HepG2 (cell line): ENCODE data around the gene IER5L. TPM values are rescaled to one million over a fixed set of nuclear protein-coding genes. Genes with fewer than 3 reads are reported as not detected.
A peak's percentile ranks its signal among the peaks of the same experiment; 100 is the strongest.

ENCODE experiments used
- AFF4 ChIP-seq: sonication (generic); formaldehyde crosslinking; IDR thresholded peaks from 2 replicates; pipeline ENCODE4 v1.4.0; 2020; ENCODE audit warnings: missing genetic modification reagents
- MED8 ChIP-seq: sonication (generic); formaldehyde crosslinking; IDR thresholded peaks from 2 replicates; pipeline ENCODE4 v1.8.1; 2023; ENCODE audit warnings: mild to moderate bottlenecking, missing genetic modification reagents; ENCODE audit not compliant: insufficient replicate concordance
- SIN3B ChIP-seq: fragments of 150-350 bp; IDR thresholded peaks from 2 replicates; pipeline ENCODE4 v1.6.1; 2014; ENCODE audit warnings: low read length
- SNAI1 ChIP-seq: sonication (generic); formaldehyde crosslinking; IDR thresholded peaks from 2 replicates; pipeline ENCODE4 v1.5.0; 2020; ENCODE audit warnings: mild to moderate bottlenecking, missing genetic modification reagents, borderline replicate concordance
- ZBTB44 ChIP-seq: sonication (generic); formaldehyde crosslinking; IDR thresholded peaks from 2 replicates; pipeline ENCODE4 v1.4.0; 2020; ENCODE audit warnings: missing genetic modification reagents
- ZFP41 ChIP-seq: sonication (generic); formaldehyde crosslinking; IDR thresholded peaks from 2 replicates; pipeline ENCODE4 v1.4.0; 2020; ENCODE audit warnings: mild to moderate bottlenecking, missing genetic modification reagents, borderline replicate concordance
- ZFP82 ChIP-seq: sonication (generic); formaldehyde crosslinking; IDR thresholded peaks from 2 replicates; pipeline ENCODE4 v1.5.1; 2020; ENCODE audit warnings: mild to moderate bottlenecking, missing genetic modification reagents, borderline replicate concordance
- ZNF24 ChIP-seq: fragments of 450-650 bp; IDR thresholded peaks from 2 replicates; pipeline ENCODE4 v1.6.1; 2017; ENCODE audit warnings: antibody characterized with exemption, mild to moderate bottlenecking
- ZNF34 ChIP-seq: sonication (generic); formaldehyde crosslinking; IDR thresholded peaks from 2 replicates; pipeline ENCODE4 v1.4.0; 2020; ENCODE audit warnings: mild to moderate bottlenecking, missing genetic modification reagents, borderline replicate concordance
- ZNF441 ChIP-seq: sonication (generic); formaldehyde crosslinking; IDR thresholded peaks from 2 replicates; pipeline ENCODE4 v1.7.0; 2021; ENCODE audit warnings: missing genetic modification reagents, borderline replicate concordance
- ZNF670 ChIP-seq: sonication (generic); formaldehyde crosslinking; IDR thresholded peaks from 2 replicates; pipeline ENCODE4 v1.8.0; 2022; ENCODE audit warnings: mild to moderate bottlenecking, missing genetic modification reagents, borderline replicate concordance
- ZNF703 ChIP-seq: sonication (generic); formaldehyde crosslinking; IDR thresholded peaks from 2 replicates; pipeline ENCODE4 v1.5.1; 2020; ENCODE audit warnings: missing genetic modification reagents, mild to moderate bottlenecking, moderate library complexity, borderline replicate concordance
- ZNF724P ChIP-seq: sonication (generic); formaldehyde crosslinking; IDR thresholded peaks from 2 replicates; pipeline ENCODE4 v1.8.0; 2022; ENCODE audit warnings: missing genetic modification reagents, borderline replicate concordance
- polyA plus RNA-seq, 8 experiments: library from polyadenylated mRNA; depleted of rRNA in 3 of 8; stranded (reverse) in 7 of 8; unstranded in 1 of 8; fragments of >200 nt; fragmentation: Illumina TruSeq in 4 of 8; extraction: Trizol in 4 of 8; gene quantifications; 2 replicates each; pipeline versions ENCODE4 v1.2.1 to v1.2.3, GENCODE V29; 2011 to 2016; ENCODE audit warnings: low read depth in 4 of 8, missing spikeins in 1 of 8, mixed read lengths in 1 of 8; ENCODE audit not compliant: insufficient read depth in 1 of 8
- total RNA-seq, 5 experiments: library from RNA; depleted of rRNA; stranded (reverse); fragments of >200 nt; fragmentation: Illumina TruSeq; extraction: Trizol; gene quantifications; 2 replicates each; pipeline ENCODE4 v1.2.3, GENCODE V29; 2016; ENCODE audit warnings: low read depth in 1 of 5
- TF ChIP-seq, protein P1 (sequence below): sonication (generic); formaldehyde crosslinking; IDR thresholded peaks from 2 replicates; pipeline ENCODE4 v1.4.0; 2020; ENCODE audit warnings: mild to moderate bottlenecking, missing genetic modification reagents
- TF ChIP-seq, protein P2 (sequence below): sonication (generic); formaldehyde crosslinking; IDR thresholded peaks from 2 replicates; pipeline ENCODE4 v1.5.0; 2020; ENCODE audit warnings: missing genetic modification reagents
- TF ChIP-seq, protein P3 (sequence below): IDR thresholded peaks from 2 replicates; pipeline ENCODE4 v1.6.1; 2012; ENCODE audit warnings: inconsistent platforms

Gene IER5L
- total and polyA plus RNA-seq, 2 of the 13 experiments (the other 11 are each of a cell fraction or from before 2014, with no cell fraction given), result 1.8 to 3.3 TPM

DNA sequence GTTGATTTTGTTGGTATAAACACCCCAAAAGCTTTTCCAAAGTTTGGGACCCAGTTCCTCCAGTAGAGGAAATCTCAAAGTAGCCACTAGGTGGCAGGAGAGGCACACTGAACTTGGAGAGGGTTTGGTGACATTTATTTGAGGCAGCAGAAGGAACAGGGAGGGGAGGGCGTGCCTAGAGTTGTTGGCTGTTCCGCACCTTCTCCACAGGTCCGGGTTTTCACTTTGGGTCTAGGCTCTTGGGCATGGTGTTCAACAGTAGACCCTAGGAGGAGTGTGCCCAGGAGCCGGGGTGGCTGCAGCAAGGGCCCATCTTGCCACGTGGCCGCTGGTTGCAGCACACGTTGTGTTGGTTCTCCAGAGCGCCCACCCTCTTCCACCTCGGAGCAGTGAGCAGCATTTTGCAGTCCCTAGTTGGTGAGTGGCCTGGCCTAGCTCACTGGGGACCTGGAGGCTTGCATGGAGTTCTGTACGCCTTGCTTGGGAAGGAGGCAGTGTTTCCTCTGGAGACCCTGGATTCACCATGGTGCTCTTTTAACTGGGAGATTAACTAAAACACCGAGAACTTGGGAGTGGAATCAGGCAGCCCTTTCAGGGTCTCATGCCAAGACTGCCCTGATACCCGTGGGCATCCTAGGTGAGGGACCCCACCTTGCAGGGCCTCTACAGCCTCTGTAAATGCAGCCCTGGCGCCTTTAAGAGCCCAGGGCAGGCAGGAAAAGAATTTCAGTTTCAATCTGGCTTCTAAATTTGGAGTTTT, 38.6 kb downstream of the IER5L start (continued):
- no peak for TF ChIP-seq ZNF724P
- TF ChIP-seq ZNF24, result no peak
- TF ChIP-seq ZFP82 (CRISPR knock-in tag), result no peak
- TF ChIP-seq, protein P1, sequence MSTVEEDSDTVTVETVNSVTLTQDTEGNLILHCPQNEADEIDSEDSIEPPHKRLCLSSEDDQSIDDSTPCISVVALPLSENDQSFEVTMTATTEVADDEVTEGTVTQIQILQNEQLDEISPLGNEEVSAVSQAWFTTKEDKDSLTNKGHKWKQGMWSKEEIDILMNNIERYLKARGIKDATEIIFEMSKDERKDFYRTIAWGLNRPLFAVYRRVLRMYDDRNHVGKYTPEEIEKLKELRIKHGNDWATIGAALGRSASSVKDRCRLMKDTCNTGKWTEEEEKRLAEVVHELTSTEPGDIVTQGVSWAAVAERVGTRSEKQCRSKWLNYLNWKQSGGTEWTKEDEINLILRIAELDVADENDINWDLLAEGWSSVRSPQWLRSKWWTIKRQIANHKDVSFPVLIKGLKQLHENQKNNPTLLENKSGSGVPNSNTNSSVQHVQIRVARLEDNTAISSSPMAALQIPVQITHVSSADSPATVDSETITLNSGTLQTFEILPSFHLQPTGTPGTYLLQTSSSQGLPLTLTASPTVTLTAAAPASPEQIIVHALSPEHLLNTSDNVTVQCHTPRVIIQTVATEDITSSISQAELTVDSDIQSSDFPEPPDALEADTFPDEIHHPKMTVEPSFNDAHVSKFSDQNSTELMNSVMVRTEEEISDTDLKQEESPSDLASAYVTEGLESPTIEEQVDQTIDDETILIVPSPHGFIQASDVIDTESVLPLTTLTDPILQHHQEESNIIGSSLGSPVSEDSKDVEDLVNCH, result no peak
- 0 out of 2 replicates have a peak, but pooled peaks have one; percentile 51 for TF ChIP-seq ZFP41
- 0 out of 2 replicates have a peak, but pooled peaks have one; percentile 41 for TF ChIP-seq SNAI1
- no peak for TF ChIP-seq ZBTB44 (CRISPR knock-in tag)
- TF ChIP-seq ZNF34 (CRISPR knock-in tag), result no peak
- TF ChIP-seq SIN3B, result no peak
- TF ChIP-seq ZNF670, result no peak; the same call in 1 of the 2 replicates
- no peak for TF ChIP-seq ZNF441
- TF ChIP-seq ZNF703 (CRISPR knock-in tag), result no peak
- TF ChIP-seq MED8, result peak; percentile 26
- no peak for TF ChIP-seq AFF4
- TF ChIP-seq, protein P2, sequence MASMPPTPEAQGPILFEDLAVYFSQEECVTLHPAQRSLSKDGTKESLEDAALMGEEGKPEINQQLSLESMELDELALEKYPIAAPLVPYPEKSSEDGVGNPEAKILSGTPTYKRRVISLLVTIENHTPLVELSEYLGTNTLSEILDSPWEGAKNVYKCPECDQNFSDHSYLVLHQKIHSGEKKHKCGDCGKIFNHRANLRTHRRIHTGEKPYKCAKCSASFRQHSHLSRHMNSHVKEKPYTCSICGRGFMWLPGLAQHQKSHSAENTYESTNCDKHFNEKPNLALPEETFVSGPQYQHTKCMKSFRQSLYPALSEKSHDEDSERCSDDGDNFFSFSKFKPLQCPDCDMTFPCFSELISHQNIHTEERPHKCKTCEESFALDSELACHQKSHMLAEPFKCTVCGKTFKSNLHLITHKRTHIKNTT (CRISPR knock-in tag), result no peak
- TF ChIP-seq, protein P3, sequence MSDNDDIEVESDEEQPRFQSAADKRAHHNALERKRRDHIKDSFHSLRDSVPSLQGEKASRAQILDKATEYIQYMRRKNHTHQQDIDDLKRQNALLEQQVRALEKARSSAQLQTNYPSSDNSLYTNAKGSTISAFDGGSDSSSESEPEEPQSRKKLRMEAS, result peak; percentile 82
